NK-92 (cell line): Measurements from ENCODE around the gene ZGRF1.
"Not testable (repeated sequence)": the region's sequence is repeated elsewhere in the genome, so short reads cannot be mapped to it uniquely, and the experiment has no call there.

Experiments
- DNase-seq: peaks from one replicate; lab custom pipeline; 2025; ENCODE audit not compliant: unreplicated experiment; lab: John Stamatoyannopoulos, UW

Gene ZGRF1

GRCh38 chr4:112636688-112637551, at the start of gene ZGRF1, which contains the start of gene LARP7:
TSS of gene ZGRF1 (minus strand) at chr4:112636909. CDS start at chr4:112633176, 3,733 bp downstream.
TSS of gene LARP7 (plus strand) at chr4:112637143. CDS start at chr4:112644670, 7,527 bp downstream.
- peak; percentile 79 for DNase-seq

DNA sequence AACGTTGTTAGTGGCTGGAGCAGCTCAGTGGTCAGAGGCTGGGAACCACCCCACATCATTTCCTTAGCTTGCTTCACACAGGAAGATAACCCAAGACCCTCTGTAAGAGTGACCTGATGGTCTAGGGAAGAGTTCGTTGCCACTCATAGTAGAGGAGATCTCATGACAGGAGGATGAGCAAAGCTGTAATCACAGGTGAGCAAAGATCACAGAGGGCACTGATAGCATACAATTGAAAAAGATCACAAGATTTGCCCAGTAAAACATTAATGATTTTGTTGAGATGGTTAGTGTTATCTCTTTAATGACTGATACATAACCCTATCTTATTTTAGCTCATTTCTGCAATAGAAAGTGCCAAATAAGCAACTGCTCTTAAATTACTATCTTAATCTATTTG, 44.3 kb upstream of the ZGRF1 start:
- DNase-seq: no peak

DNA sequence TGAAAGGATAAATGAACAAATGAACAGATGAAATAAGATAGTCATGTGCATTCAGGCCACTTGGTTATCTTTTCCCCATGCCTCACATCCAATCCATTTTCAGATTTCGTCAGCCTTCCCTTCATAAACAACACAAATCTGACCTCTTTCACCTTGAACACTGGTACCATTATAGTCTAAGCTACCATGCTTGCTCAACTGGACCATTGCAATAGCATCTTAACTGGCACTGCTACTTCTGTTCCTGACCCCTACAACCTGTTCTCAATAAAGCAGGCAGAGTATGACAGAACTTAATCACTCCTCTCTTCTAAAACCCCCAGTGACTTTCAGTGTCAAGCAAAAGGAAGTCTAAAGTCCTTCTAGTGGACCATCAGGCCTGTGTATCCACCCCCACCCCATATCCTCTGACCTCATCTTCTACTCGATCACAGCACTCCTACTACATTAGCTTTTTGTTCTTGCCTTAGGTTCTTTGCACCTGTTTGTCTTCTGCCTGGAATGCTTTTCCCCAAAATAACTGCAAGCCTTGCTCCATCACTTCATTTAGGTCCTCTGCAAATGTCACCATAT, 40.9 kb upstream of the ZGRF1 start:
- DNase-seq: no peak

GRCh38 chr4:112674376-112674775, 37.7 kb upstream of the ZGRF1 start:
- DNase-seq: no peak

DNA sequence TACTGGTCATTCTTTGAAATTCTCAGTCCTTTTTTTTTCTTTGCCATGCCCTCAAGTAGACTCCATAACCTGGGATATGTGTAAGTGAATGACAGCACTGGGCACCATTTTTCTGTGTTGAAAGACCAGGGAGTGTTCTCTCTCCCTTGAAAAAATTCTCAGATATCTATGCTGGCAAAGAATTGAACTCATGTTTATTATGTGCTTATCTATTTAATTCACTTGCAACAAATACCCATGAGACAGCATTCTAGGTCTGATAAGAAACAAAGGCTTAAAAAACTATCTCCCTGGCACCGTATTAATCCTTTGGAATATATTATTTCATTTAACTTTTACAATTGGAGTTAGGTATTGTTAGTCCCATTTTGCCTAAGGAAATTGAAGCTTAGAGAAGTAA, 37.0 kb upstream of the ZGRF1 start:
- no peak for DNase-seq

DNA sequence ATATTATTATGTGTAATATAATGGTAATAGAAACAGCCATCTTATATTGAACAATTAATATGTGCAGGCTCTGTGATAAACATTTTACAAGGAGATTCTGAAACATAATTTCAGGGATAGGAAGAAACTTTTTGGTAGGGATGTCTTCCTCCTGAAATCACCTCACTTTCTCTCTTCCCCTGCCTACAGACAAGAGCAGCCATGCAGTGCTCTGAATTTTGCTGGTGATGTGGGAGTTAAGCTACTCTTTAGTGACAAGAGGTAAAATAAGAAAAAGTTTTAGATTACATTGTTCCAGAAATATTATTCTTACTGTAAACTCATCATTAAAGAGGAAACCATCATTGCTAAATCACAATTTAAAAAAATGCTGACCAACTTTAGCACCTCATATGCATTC, 36.4 kb upstream of the ZGRF1 start:
- no peak for DNase-seq

- no peak for DNase-seq
Observed at GRCh38 chr4:112668131-112668530, 31.4 kb upstream of the ZGRF1 start.

GRCh38 chr4:112664611-112665010, 27.9 kb upstream of the ZGRF1 start:
- DNase-seq: no peak

GRCh38 chr4:112656115-112656514, 19.4 kb upstream of the ZGRF1 start:
- not testable (repeated sequence) for DNase-seq

DNA sequence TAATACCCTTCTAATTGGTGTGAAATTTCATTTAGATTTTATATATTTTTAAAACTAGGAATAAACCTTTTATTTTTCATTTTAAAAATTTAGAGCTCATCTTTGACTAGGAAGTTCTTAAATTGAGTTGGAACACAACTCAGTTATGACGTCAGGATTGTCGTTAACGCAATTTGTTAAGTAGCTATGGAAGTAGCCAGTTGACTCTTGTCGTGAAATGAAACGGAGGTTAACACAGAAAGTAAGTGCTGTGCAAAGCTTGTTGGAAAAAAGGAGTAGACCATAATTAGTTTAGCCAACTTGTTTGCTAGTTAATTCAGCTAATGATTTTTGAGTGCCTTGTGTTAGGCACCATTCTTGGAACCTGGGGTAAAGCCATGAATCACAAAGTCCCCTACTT, 18.6 kb upstream of the ZGRF1 start:
- DNase-seq: no peak

- no peak for DNase-seq
Observed at GRCh38 chr4:112652216-112652615, 15.5 kb upstream of the ZGRF1 start.

DNA sequence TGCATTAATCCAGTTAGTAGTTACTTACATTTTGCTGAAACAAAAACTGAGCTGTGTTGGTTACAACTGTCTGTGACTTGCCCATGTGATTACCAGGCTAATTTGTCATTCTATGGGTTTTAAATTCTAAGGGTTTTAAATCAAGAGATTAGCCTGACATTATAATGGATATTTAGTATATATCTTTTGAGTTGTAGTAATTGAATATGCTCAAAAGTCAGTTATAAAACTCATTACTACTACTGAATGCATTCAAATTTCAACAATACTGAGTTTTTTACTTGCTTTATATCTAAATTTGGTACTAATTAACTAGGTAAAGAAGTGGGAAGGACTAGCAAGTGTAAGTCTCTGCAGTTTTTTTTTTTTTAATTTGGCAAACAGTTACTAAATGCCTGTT, 14.9 kb upstream of the ZGRF1 start:
- DNase-seq: no peak

GRCh38 chr4:112650332-112650731, 13.6 kb upstream of the ZGRF1 start:
- DNase-seq: no peak

GRCh38 chr4:112649055-112649408, 12.3 kb upstream of the ZGRF1 start:
- no peak for DNase-seq

GRCh38 chr4:112648263-112649054, 11.8 kb upstream of the ZGRF1 start:
- DNase-seq: no peak

- DNase-seq: no peak
Observed at GRCh38 chr4:112647785-112648184, 11.1 kb upstream of the ZGRF1 start.

GRCh38 chr4:112646632-112647537, 10.2 kb upstream of the ZGRF1 start:
- no peak for DNase-seq

DNA sequence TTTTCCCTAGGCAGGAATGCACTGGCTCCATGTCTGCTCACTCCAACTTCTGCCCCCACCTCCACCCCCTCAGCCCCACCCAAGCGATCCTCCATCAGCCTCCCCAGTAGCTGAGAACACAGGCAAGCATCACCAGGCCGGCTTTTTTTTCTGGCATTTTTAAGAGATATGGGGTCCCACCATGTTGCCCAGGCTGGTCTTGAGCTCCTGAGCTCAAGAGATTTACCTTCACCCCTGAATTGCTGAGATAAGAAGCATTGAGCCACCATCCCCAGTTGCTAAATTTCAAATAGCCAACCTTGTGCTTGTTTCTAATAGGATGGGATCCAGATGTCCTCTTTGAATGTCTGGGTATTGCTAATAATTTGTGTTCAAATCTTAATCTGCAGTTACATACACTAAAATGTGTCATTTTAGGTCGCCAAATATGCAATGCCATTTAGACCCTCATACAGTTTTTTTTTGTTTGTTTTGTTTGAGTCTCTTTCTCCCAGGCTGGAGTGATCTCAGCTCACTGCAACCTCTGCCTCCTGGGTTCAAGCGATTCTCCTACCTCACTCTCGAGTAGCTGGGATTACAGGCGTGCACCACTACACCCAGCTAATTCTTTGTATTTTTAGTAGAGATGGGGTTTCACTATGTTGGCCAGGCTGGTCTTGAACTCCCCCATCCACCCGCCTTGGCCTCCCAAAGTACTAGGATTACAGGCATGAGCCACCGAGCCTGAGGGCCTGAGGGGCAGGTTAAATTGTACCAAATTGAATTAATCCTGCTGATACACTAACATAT, 9.0 kb upstream of the ZGRF1 start:
- DNase-seq: no peak

DNA sequence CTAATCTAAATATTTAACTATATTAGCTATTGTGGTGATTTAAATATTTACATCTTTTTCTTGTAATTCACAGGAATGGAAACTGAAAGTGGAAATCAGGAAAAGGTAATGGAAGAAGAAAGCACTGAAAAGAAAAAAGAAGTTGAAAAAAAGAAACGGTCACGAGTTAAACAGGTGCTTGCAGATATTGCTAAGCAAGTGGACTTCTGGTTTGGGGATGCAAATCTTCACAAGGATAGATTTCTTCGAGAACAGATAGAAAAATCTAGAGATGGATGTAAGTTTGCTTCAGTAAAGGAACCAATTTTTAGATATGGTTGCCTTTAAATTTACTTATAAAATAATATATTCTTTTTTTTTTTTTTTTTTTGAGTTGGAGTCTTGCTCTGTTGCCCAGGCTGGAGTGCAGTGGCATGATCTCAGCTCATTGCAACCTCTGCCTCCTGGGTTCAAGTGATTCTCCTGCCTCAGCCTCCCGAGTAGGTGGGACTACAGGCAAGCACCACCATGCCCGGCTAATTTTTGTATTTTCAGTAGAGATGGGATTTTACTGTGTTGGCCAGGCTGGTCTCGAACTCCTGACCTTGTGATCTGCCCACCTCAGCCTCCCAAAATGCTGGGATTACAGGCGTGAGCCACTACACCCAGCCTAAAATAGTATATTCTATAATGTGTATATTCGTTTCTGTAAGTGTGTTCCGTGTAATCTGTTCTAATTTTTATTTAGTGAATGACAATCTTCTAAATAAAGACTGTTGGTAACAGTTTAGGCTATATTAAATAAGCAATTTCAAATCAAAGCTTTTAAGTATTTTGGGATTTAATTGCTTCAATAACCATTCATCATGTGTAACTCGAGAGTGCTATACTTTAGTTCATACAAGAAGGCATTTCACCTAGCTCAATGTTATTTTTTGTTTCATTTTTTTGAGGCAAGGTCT, 8.2 kb upstream of the ZGRF1 start:
- DNase-seq: not testable (repeated sequence)
